ENCODE measurements around the gene SMAD6. TPM values are rescaled to one million over a fixed set of nuclear protein-coding genes. Genes with fewer than 3 reads are reported as not detected.

SMAD6 gene
- total and polyA plus RNA-seq, 2 donors (not counting 1 experiment from before 2014, with no cell fraction given), result 1.2 to 8.9 TPM

GRCh38 chr15:66661432-66662096 lies 40.5 kb upstream of the SMAD6 start:
- no peak overlapping the region for H3K9ac ChIP-seq (ENCODE audit: insufficient read depth, low read length)

DNA sequence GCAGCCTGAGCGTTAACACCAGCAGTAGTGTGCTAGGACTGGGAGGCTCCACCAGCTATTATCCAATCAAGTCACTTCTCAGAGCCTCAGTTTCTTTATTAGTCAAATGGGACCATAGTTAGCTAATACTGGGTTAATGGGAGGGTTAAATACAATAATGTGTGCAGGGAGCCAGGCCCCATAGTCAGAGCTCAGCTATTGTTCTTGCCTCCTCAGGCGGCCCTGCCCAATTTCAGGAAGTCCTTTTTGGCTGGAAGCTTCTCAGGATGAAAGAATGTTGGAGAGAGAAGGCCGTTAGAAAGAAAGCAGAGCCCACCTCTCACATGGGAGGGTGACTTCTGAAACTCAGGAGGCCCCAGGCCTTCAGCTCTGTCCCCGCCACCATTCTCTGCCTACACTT lies 39.5 kb upstream of the SMAD6 start:
- Histone ChIP-seq H3K79me2 (ENCODE audit: control insufficient read depth, insufficient read depth, low read length) (no peaks in the 10 kb centered on the region), H3K4me2 (ENCODE audit: extremely low read depth, insufficient read depth, low read length) (no peak overlapping the region), H2AFZ (ENCODE audit: low read length) (no peak overlapping the region), H3K9me3 (ENCODE audit: control insufficient read depth, insufficient read depth, low read depth, low read length) (no peaks in the 10 kb centered on the region), H3K27me3 (ENCODE audit: control insufficient read depth, insufficient read depth, low read length) (peaks cover 3% of the 10 kb centered on the region), H3K9ac (ENCODE audit: insufficient read depth, low read length) (no peak overlapping the region), H3K4me1 (ENCODE audit: control insufficient read depth, extremely low read depth, insufficient read depth, low read length) (no peaks in the 10 kb centered on the region), H4K20me1 (ENCODE audit: control insufficient read depth, extremely low read depth, insufficient read depth, low read length) (no peaks in the 10 kb centered on the region), H3K36me3 (ENCODE audit: control insufficient read depth, insufficient read depth, low read length) (no peaks in the 10 kb centered on the region), H3K27ac (ENCODE audit: insufficient read depth, low read length) (no peak overlapping the region), H3K4me3 (replicated peaks in 1 of 4; ENCODE audit: control extremely low read depth in 1 of 4, insufficient read depth in 1 of 4, low read depth in 3 of 4, low read length in 4 of 4) (no peak overlapping the region)
- DNase-seq (ENCODE audit: low read depth in 2 of 2), result no peak
- TF ChIP-seq, protein P1, sequence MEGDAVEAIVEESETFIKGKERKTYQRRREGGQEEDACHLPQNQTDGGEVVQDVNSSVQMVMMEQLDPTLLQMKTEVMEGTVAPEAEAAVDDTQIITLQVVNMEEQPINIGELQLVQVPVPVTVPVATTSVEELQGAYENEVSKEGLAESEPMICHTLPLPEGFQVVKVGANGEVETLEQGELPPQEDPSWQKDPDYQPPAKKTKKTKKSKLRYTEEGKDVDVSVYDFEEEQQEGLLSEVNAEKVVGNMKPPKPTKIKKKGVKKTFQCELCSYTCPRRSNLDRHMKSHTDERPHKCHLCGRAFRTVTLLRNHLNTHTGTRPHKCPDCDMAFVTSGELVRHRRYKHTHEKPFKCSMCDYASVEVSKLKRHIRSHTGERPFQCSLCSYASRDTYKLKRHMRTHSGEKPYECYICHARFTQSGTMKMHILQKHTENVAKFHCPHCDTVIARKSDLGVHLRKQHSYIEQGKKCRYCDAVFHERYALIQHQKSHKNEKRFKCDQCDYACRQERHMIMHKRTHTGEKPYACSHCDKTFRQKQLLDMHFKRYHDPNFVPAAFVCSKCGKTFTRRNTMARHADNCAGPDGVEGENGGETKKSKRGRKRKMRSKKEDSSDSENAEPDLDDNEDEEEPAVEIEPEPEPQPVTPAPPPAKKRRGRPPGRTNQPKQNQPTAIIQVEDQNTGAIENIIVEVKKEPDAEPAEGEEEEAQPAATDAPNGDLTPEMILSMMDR (conservative IDR thresholded peaks at IDR 0.05 in 1 of 2, IDR thresholded peaks at IDR 0.05 in 1 of 2; ENCODE audit: low read depth in 1 of 2, low read length in 2 of 2), result no peak
- TF ChIP-seq EZH2 (IDR thresholded peaks at IDR 0.05; ENCODE audit: low read length, missing control alignments), result no peak

More at GRCh38 chr15:66661432-66662096, 40.5 kb upstream of the SMAD6 start:
- peaks cover 3% of the 10 kb centered on the region for H3K27me3 ChIP-seq (ENCODE audit: control insufficient read depth, insufficient read depth, low read length)
- no peaks in the 10 kb centered on the region for H3K36me3 ChIP-seq (ENCODE audit: control insufficient read depth, insufficient read depth, low read length)
- TF ChIP-seq EZH2 (IDR thresholded peaks at IDR 0.05; ENCODE audit: low read length, missing control alignments), result no peak
- TF ChIP-seq, protein P1 (conservative IDR thresholded peaks at IDR 0.05 in 1 of 2, IDR thresholded peaks at IDR 0.05 in 1 of 2; ENCODE audit: low read depth in 1 of 2, low read length in 2 of 2), result no peak
- H3K4me2 ChIP-seq (ENCODE audit: extremely low read depth, insufficient read depth, low read length), result no peak overlapping the region
- no peaks in the 10 kb centered on the region for H3K4me1 ChIP-seq (ENCODE audit: control insufficient read depth, extremely low read depth, insufficient read depth, low read length)
- H3K27ac ChIP-seq (ENCODE audit: insufficient read depth, low read length), result no peak overlapping the region
- no peak overlapping the region for H3K4me3 ChIP-seq (replicated peaks in 1 of 4; ENCODE audit: control extremely low read depth in 1 of 4, insufficient read depth in 1 of 4, low read depth in 3 of 4, low read length in 4 of 4)
- H3K9me3 ChIP-seq (ENCODE audit: control insufficient read depth, insufficient read depth, low read depth, low read length), result no peaks in the 10 kb centered on the region
- DNase-seq (ENCODE audit: low read depth in 2 of 2), result no peak
- no peaks in the 10 kb centered on the region for H3K79me2 ChIP-seq (ENCODE audit: control insufficient read depth, insufficient read depth, low read length)
- no peaks in the 10 kb centered on the region for H4K20me1 ChIP-seq (ENCODE audit: control insufficient read depth, extremely low read depth, insufficient read depth, low read length)
- no peak overlapping the region for H2AFZ ChIP-seq (ENCODE audit: low read length)

DNA sequence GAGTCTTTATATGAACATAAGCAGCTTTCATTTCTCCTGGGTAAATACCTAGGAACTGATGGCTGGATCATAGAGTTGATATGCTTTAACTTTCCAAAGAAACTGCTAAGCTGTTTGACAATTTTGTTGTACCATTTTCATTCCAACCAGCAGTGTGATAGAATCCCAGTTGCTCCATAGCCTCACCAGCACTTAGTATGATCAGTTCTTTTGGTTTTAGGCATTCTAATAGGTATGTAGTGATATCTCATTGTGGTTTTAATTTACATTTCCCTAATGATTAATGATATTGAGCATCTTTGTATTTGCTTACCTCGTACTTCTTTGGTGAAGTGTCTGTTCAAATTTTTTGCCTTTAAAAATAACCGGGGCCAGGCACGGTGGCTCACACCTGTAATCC lies 38.4 kb upstream of the SMAD6 start:
- Histone ChIP-seq H3K79me2 (ENCODE audit: control insufficient read depth, insufficient read depth, low read length) (no peaks in the 10 kb centered on the region), H3K27me3 (ENCODE audit: control insufficient read depth, insufficient read depth, low read length) (peaks cover 3% of the 10 kb centered on the region), H3K27ac (ENCODE audit: insufficient read depth, low read length) (no peak overlapping the region), H3K4me2 (ENCODE audit: extremely low read depth, insufficient read depth, low read length) (no peak overlapping the region), H2AFZ (ENCODE audit: low read length) (no peak overlapping the region), H3K36me3 (ENCODE audit: control insufficient read depth, insufficient read depth, low read length) (no peaks in the 10 kb centered on the region), H3K4me3 (replicated peaks in 1 of 4; ENCODE audit: control extremely low read depth in 1 of 4, insufficient read depth in 1 of 4, low read depth in 3 of 4, low read length in 4 of 4) (no peak overlapping the region), H3K9me3 (ENCODE audit: control insufficient read depth, insufficient read depth, low read depth, low read length) (no peaks in the 10 kb centered on the region), H3K9ac (ENCODE audit: insufficient read depth, low read length) (no peak overlapping the region), H4K20me1 (ENCODE audit: control insufficient read depth, extremely low read depth, insufficient read depth, low read length) (no peaks in the 10 kb centered on the region), H3K4me1 (ENCODE audit: control insufficient read depth, extremely low read depth, insufficient read depth, low read length) (no peaks in the 10 kb centered on the region)
- no peak for DNase-seq (ENCODE audit: low read depth in 2 of 2)
- TF ChIP-seq, protein P1 (conservative IDR thresholded peaks at IDR 0.05 in 1 of 2, IDR thresholded peaks at IDR 0.05 in 1 of 2; ENCODE audit: low read depth in 1 of 2, low read length in 2 of 2), result no peak
- no peak for TF ChIP-seq EZH2 (IDR thresholded peaks at IDR 0.05; ENCODE audit: low read length, missing control alignments)

All from fibroblast of lung (primary cell).